GM12891 (cell line): ENCODE measurements around the gene LEKR1.

Experiments
- POLR2A ChIP-seq: IDR thresholded peaks from 2 replicates; pipeline ENCODE4 v1.6.1; 2011; ENCODE audit warnings: low read depth, low read length, control low read depth
- POLR2AphosphoS5 ChIP-seq: IDR thresholded peaks from 2 replicates; pipeline ENCODE4 v1.6.1; 2011; ENCODE audit warnings: low read depth, low read length, control low read depth

DNA sequence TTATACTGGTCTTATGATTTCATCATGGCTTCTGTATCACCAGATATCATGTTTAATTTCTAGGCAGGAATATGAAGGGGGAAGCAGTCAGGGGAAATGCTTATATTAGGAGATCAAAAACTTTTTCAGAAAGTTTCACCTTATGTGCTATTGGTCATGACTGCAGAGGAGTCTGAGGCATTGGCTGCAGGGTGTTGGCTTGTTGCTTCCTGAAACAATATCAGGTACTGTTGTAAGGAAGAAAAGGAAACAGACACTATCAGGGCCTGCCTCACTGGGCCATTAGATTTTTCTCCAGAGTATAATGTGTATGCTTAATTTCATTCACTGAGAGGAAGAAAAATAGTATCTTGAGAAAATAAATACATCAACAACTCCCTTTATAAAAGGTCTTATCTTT is 34.7 kb downstream of the LEKR1 start:
- TF ChIP-seq POLR2A (no peak), POLR2AphosphoS5 (no peak)
